Neural progenitor cell (in vitro differentiated cells): ENCODE results near the gene TXK.

Source experiments
- CTCF ChIP-seq: fragments of 200-600 bp; sonication (generic); IDR thresholded peaks from 2 replicates; pipeline ENCODE4 v1.5.1; 2017; ENCODE audit warnings: antibody characterized with exemption, mild to moderate bottlenecking
- EZH2 ChIP-seq: fragments of 200-600 bp; sonication (generic); IDR thresholded peaks from 2 replicates; pipeline ENCODE4 v1.6.1; 2017; ENCODE audit warnings: antibody characterized with exemption, mild to moderate bottlenecking, moderate library complexity
- EZH2phosphoT487 ChIP-seq: fragments of 200-600 bp; sonication (generic); IDR thresholded peaks from 2 replicates; pipeline ENCODE4 v1.6.1; 2017; ENCODE audit warnings: antibody characterized with exemption

GRCh38 chr4:48157271-48157670 lies 23.2 kb upstream of the TXK start:
- TF ChIP-seq CTCF (no peak), EZH2 (no peak), EZH2phosphoT487 (no peak)
